SK-N-SH treated with all-trans-retinoic acid at 6 μM for 48 hours (cell line): ENCODE measurements around the gene MRPL40.

Experiments
- CREB5 ChIP-seq: fragments of 250-450 bp; sonication (Bioruptor Pico); IDR thresholded peaks from 2 replicates; pipeline ENCODE4 v1.5.1; 2020; ENCODE audit warnings: low read depth, mild to moderate bottlenecking, moderate library complexity
- PATZ1 ChIP-seq: fragments of 250-450 bp; sonication (Bioruptor Pico); IDR thresholded peaks from 2 replicates; pipeline ENCODE4 v1.8.0; 2020; ENCODE audit warnings: mild to moderate bottlenecking, moderate library complexity, borderline replicate concordance
- RARB ChIP-seq: fragments of 250-450 bp; sonication (Bioruptor Pico); IDR thresholded peaks from 2 replicates; pipeline ENCODE4 v1.8.0; 2021; ENCODE audit warnings: mild to moderate bottlenecking, moderate library complexity
- ZFP30 ChIP-seq: fragments of 450-650 bp; formaldehyde crosslinking; IDR thresholded peaks from 2 replicates; pipeline ENCODE4 v1.5.0; 2022; ENCODE audit warnings: mild to moderate bottlenecking, moderate library complexity
- ZNF70 ChIP-seq: fragments of 450-650 bp; formaldehyde crosslinking; IDR thresholded peaks from 2 replicates; pipeline ENCODE4 v1.5.0; 2020; ENCODE audit warnings: mild to moderate bottlenecking, moderate library complexity

- TF ChIP-seq CREB5 = no peak
- no peak for TF ChIP-seq RARB (CRISPR knock-in tag)
- TF ChIP-seq ZNF70 (CRISPR knock-in tag) = no peak
- no peak for TF ChIP-seq ZFP30 (CRISPR knock-in tag)
- TF ChIP-seq PATZ1 (CRISPR knock-in tag) = no peak
Observed at GRCh38 chr22:19419464-19420178, 12.7 kb upstream of the MRPL40 start.
